ENCODE data around the gene CFAP92. TPM values are rescaled to one million over a fixed set of nuclear protein-coding genes. Genes with fewer than 3 reads are reported as not detected.

Gene CFAP92
- total and polyA plus RNA-seq, 2 donors (not counting 3 experiments of a cell fraction or from before 2014, with no cell fraction given) = 0.04 to 0.62 TPM

DNA sequence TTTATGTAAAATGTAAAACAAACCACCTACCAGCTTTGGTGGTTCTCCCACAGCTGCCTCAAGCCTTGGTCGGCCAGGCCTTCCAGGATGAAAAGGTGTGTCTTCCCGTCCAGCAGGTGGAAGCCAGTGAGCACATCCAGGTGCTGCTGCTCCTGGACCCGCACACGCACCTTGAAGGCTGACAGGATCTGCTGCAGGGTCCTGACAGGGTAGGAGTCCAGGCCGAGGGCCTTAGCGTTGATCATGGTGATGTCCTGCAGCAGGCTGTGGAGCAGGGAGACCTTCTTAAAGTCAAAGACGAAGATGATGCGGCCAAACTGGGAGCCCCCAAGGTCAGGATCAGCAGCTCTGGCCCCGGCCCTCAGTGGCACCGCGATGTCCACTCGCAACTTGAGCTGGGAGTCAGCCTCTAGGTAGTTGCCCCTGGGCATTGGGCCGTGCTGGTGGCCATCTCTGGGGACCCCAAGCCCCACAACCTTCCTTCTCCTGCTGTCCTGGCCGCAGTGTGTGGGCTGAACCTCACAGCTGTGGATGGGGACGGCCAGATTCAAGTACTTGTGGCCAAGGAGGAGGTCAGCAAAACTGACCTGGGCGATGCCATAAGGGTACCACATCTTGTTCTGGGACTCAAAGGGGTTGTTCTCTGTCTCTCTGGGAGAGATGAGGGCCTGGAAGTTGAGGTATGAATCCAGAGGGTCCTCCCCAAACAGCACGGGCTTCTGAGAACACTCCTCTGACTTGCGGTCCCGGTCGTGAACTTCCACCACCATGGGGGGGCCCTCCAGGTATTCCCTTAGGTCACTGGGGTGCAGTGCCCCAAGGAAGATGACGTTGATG, 48.6 kb downstream of the CFAP92 start:
- no peak for FAIRE-seq
- TF ChIP-seq, protein P1, sequence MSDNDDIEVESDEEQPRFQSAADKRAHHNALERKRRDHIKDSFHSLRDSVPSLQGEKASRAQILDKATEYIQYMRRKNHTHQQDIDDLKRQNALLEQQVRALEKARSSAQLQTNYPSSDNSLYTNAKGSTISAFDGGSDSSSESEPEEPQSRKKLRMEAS (IDR thresholded peaks at IDR 0.05; ENCODE audit: insufficient read depth, insufficient read length) = no peak
- no peak for TF ChIP-seq JUN (IDR thresholded peaks at IDR 0.05; ENCODE audit: borderline replicate concordance, insufficient read depth, insufficient read length, low read depth)
- no peak for TF ChIP-seq POLR2AphosphoS5 (IDR thresholded peaks at IDR 0.05; ENCODE audit: insufficient read depth, low read depth, low read length)
- no peak for TF ChIP-seq POLR2A (IDR thresholded peaks at IDR 0.05; ENCODE audit: low read depth, low read length)
- no peak for TF ChIP-seq FOS (IDR thresholded peaks at IDR 0.05; ENCODE audit: borderline replicate concordance, insufficient read depth, low read length)
- TF ChIP-seq GATA2 (IDR thresholded peaks at IDR 0.05; ENCODE audit: insufficient read depth, insufficient read length, low read depth, low read length) = no peak
- no peak for TF ChIP-seq MYC (IDR thresholded peaks at IDR 0.05; ENCODE audit: low read depth, low read length)
- no peak for TF ChIP-seq EZH2 (IDR thresholded peaks at IDR 0.05; ENCODE audit: borderline replicate concordance, low read depth, low read length, severe bottlenecking)
- TF ChIP-seq, protein P2, sequence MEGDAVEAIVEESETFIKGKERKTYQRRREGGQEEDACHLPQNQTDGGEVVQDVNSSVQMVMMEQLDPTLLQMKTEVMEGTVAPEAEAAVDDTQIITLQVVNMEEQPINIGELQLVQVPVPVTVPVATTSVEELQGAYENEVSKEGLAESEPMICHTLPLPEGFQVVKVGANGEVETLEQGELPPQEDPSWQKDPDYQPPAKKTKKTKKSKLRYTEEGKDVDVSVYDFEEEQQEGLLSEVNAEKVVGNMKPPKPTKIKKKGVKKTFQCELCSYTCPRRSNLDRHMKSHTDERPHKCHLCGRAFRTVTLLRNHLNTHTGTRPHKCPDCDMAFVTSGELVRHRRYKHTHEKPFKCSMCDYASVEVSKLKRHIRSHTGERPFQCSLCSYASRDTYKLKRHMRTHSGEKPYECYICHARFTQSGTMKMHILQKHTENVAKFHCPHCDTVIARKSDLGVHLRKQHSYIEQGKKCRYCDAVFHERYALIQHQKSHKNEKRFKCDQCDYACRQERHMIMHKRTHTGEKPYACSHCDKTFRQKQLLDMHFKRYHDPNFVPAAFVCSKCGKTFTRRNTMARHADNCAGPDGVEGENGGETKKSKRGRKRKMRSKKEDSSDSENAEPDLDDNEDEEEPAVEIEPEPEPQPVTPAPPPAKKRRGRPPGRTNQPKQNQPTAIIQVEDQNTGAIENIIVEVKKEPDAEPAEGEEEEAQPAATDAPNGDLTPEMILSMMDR (IDR thresholded peaks at IDR 0.05; ENCODE audit: extremely low read depth in 1 of 2, insufficient read depth in 1 of 2, low read depth in 1 of 2, low read length in 2 of 2) = no peak
- no peaks in the 10 kb centered on the region for H3K9me1 ChIP-seq (replicated peaks; ENCODE audit: control insufficient read depth, extremely low read depth, insufficient read depth, low read length)
- no peak overlapping the region for H3K4me2 ChIP-seq (ENCODE audit: insufficient read depth, low read length)
- H2AFZ ChIP-seq (ENCODE audit: low read depth, low read length) = no peak overlapping the region
- no peaks in the 10 kb centered on the region for H3K36me3 ChIP-seq (ENCODE audit: control insufficient read depth in 2 of 2, extremely low read depth in 1 of 2, insufficient read depth in 2 of 2, low read length in 2 of 2)
- H3K79me2 ChIP-seq (ENCODE audit: control insufficient read depth, insufficient read depth, low read length) = no peaks in the 10 kb centered on the region
- intact Hi-C loops (cut with micrococcal nuclease) (no loop called here), dilution Hi-C loops (cut with MboI; ENCODE audit: extremely low pct_ligation_motif_present, low sequenced_read_pairs) (no loop called here)
- H3K9ac ChIP-seq (replicated peaks; ENCODE audit: extremely low read depth, insufficient read depth, low read length) = no peak overlapping the region
- POLR2A ChIA-PET = no interaction called here
- H3K27ac ChIP-seq (ENCODE audit: insufficient read depth, low read depth, low read length) = no peak overlapping the region
- H3K27me3 ChIP-seq (ENCODE audit: control insufficient read depth in 2 of 2, insufficient read depth in 2 of 2, low read length in 2 of 2) = peaks cover 1% of the 10 kb centered on the region in 2 experiments
- DNase-seq (ENCODE audit: low read depth, low spot score) = no peak
- CTCF ChIA-PET = interaction anchor here (1.5 kb wide), 1 partner anchor 25 kb away, joined by 5 read pairs; no protein-coding TSS in a partner anchor
- no TSS peak for BruUV-seq (replicated peaks)
- H3K4me1 ChIP-seq (ENCODE audit: control insufficient read depth, extremely low read depth, insufficient read depth, low read length) = no peaks in the 10 kb centered on the region
- no peak overlapping the region for H3K4me3 ChIP-seq (replicated peaks in 1 of 3; ENCODE audit: insufficient read depth in 1 of 3, low read depth in 1 of 3, low read length in 3 of 3)
- no peaks in the 10 kb centered on the region for H4K20me1 ChIP-seq (replicated peaks; ENCODE audit: control insufficient read depth, extremely low read depth, insufficient read depth, low read length)
- no peaks in the 10 kb centered on the region for H3K9me3 ChIP-seq (replicated peaks; ENCODE audit: control insufficient read depth, insufficient read depth, low read length)
